GM21360 (cell line): ENCODE measurements around the gene CAPZB.
A peak's percentile ranks its signal among the peaks of the same experiment; 100 is the strongest.
"Not testable (repeated sequence)": the region's sequence is repeated elsewhere in the genome, so short reads cannot be mapped to it uniquely, and the experiment has no call there.

Experiments
- ATAC-seq: cut with Tn5 transposase; IDR thresholded peaks from one replicate; pipeline ENCODE4 v1.9.1; 2021; ENCODE audit warnings: mild to moderate bottlenecking, moderate library complexity; ENCODE audit not compliant: unreplicated experiment

CAPZB gene

GRCh38 chr1:19485362-19486187 is at the start of gene CAPZB:
TSS of gene CAPZB (minus strand) at chr1:19485539. CDS start at chr1:19485438, 101 bp downstream.
- peak; percentile 74 for ATAC-seq

GRCh38 chr1:19534281-19534680 is 48.9 kb upstream of the CAPZB start:
- ATAC-seq: no peak

GRCh38 chr1:19533626-19534025 is 48.3 kb upstream of the CAPZB start:
- ATAC-seq: no peak

GRCh38 chr1:19532519-19532918 is 47.2 kb upstream of the CAPZB start:
- no peak for ATAC-seq

GRCh38 chr1:19529664-19530063 is 44.3 kb upstream of the CAPZB start:
- no peak for ATAC-seq

- ATAC-seq: no peak
These were observed 43.1 kb upstream of the CAPZB start for GRCh38 chr1:19528438-19528837.

GRCh38 chr1:19525607-19526545 is 40.5 kb upstream of the CAPZB start:
- no peak for ATAC-seq

GRCh38 chr1:19524791-19525190 is 39.5 kb upstream of the CAPZB start:
- ATAC-seq: no peak

GRCh38 chr1:19522570-19522969 is 37.2 kb upstream of the CAPZB start:
- not testable (repeated sequence) for ATAC-seq

- no peak for ATAC-seq
These were observed 36.1 kb upstream of the CAPZB start for GRCh38 chr1:19521411-19521810.

GRCh38 chr1:19517017-19517416 is 31.7 kb upstream of the CAPZB start:
- ATAC-seq: no peak

- ATAC-seq: no peak
These were observed 29.9 kb upstream of the CAPZB start for GRCh38 chr1:19515201-19515600.

GRCh38 chr1:19514391-19514831 is 29.1 kb upstream of the CAPZB start:
- no peak for ATAC-seq

- no peak for ATAC-seq
These were observed 27.2 kb upstream of the CAPZB start for GRCh38 chr1:19512545-19512944.

GRCh38 chr1:19511116-19511515 is 25.8 kb upstream of the CAPZB start:
- ATAC-seq: no peak

GRCh38 chr1:19509647-19510046 is 24.3 kb upstream of the CAPZB start:
- ATAC-seq: not testable (repeated sequence)

GRCh38 chr1:19507516-19507915 is 22.2 kb upstream of the CAPZB start:
- no peak for ATAC-seq

GRCh38 chr1:19505693-19506457 is 20.5 kb upstream of the CAPZB start:
- ATAC-seq: no peak

- ATAC-seq: no peak
These were observed 19.7 kb upstream of the CAPZB start for GRCh38 chr1:19504796-19505692.

GRCh38 chr1:19502284-19502683 is 16.9 kb upstream of the CAPZB start:
- ATAC-seq: not testable (repeated sequence)
